NCI-H1436 treated with DMSO at 0.1 percent for 48 hours (cell line): ENCODE measurements around the gene YWHAE.
"Not testable (repeated sequence)": the region's sequence is repeated elsewhere in the genome, so short reads cannot be mapped to it uniquely, and the experiment has no call there.

Experiments
- DNase-seq: peaks from one replicate; lab custom pipeline; 2025; lab: John Stamatoyannopoulos, UW

Gene YWHAE

GRCh38 chr17:1399679-1400512, at the start of gene YWHAE:
Gene YWHAE (minus strand): TSS chr17:1400222. CDS start chr17:1400110, 112 bp downstream.
- peak; percentile 79 for DNase-seq

DNA sequence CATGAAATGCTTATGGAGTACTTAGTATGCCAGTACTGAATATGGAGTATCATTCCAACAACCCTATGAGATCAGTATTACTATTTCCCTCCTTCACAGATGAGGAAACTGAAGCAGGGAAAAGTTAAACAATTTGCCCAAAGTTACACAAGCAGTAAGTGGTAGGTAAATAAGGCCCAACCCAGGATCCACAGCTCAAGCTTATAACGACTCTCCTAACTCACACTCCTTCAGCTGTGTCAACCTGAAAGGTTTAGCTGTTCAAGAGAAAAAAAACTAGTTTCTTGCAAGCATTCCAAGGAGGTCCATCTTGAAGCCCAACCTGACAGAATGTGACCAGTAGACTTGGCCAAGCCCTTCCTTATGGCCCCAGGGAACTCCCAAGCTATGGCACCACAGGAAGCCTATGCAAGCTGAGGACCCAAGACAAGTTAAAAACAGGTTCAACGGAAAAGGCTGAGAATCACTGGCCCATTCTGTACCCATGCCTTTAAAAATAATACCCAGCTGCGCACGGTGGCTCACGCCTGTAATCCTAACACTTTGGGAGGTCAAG, 49.5 kb upstream of the YWHAE start:
- DNase-seq, result no peak

GRCh38 chr17:1447052-1447451, 47.0 kb upstream of the YWHAE start:
- no peak for DNase-seq

DNA sequence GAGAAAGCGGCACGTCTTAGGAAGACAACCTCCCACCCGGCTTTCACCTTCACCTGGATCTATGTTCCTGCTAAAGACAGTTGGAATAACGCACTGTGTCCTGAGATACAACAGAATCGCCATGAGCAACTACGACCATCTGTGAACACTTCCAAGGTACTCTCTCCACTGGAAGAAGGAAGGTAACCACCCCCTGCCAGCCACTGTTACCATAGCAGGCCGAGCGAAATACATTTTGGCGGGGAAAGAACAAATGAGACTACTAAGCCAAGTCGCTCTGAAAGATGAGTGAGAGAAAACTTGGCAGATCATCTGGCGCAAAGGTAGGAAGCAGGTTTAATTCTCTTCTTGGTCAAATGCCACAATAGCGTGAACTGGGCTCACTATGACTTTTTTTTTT, 46.2 kb upstream of the YWHAE start:
- no peak for DNase-seq

DNA sequence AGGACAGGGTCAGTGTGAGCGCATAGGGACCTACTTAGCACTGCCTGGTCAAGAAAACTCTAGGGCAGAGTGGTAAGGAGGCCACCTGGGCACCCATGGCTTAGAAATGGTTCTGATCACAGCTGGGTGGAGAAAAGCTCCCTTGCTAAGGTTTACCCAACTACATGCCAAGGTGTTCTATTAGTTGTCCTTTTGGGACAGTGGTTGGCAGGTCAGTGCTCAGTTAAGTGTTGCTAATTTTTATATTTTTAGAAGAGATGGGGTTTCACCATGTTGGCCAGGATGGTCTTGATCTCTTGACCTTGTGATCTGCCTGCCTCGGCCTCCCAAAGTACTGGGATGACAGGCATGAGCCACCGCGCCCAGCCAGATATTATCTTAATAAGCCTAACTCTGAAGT, 45.7 kb upstream of the YWHAE start:
- not testable (repeated sequence) for DNase-seq

GRCh38 chr17:1442721-1443120, 42.7 kb upstream of the YWHAE start:
- not testable (repeated sequence) for DNase-seq

- no peak for DNase-seq
These were observed 42.2 kb upstream of the YWHAE start for GRCh38 chr17:1442187-1442586.

DNA sequence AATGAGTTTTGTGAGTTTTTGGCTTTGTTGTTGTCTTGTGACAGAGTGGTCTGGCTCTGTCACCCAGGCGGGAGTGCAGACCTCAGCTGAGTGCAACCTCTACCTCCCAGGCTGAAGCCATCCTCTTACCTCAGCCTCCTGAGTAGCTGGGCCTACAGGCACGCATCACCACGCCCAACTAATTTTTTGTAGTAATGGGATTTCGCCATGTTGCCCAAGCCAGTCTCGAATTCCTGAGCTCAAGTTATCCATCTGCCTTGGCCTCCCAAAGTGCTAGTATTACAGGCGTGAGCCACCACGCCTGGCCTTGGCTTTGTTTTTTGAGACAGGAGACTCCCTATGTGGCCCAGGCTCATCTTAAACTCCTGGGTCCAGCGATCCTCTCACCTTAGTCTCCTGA, 40.9 kb upstream of the YWHAE start:
- no peak for DNase-seq

DNA sequence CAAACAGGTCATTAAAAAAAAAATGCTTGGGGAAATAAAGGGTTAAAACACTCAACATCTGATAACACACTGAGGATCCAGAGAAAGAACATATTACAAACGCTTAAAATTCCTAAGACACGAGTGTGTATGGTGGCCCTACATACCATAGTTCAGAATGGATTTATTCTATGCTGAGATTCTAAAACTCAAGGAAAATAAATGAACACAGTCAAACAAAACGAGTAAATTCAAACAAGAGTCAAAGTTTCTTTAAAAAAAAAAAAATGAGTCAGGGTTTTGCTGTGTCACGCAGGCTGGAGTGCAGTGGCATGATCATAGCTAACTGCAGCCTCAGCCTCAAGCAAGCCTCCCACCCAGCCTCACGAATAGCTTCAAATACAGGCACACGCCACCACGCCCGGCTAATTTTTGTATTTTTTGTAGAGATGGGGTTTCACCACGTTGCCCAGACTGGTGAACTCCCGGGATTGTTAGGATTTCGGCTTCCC, 38.6 kb upstream of the YWHAE start:
- DNase-seq, result no peak

DNA sequence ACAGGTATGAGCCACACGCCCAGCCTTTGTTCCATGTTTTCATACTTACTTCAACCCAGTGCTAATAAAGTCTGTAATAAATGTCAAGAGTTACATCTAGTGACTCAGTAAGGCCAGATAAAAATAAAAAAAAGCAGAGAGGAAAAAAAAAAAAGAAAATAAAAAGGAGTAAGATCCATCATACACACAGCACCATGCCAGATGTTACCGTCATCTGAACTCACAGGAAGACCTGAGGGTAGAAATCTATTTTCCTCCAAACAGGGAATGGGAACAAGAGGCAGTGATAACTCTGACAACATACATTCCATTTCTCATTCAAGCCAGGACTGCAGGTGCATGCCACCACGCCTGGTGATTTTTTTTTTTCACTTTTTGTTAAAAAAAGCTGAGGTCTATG, 35.3 kb upstream of the YWHAE start:
- DNase-seq, result no peak

DNA sequence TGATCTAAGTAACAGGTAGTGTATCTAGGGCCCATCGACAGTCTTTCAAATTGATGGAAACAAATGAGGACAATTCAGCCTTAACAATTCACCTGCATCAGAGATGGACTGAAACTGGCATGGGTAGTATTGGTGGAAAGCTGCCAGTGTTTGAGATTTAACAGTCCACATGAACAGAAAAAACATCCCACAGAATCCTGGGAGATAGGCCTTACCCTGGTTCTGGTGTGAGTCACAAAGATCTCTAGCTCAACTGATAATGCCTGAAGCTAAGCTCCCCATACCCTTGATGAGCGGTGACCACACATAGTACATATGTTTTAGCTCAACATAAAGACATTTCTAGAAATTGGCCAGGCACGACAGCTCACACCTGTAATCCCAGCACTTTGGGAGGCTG, 34.1 kb upstream of the YWHAE start:
- no peak for DNase-seq

DNA sequence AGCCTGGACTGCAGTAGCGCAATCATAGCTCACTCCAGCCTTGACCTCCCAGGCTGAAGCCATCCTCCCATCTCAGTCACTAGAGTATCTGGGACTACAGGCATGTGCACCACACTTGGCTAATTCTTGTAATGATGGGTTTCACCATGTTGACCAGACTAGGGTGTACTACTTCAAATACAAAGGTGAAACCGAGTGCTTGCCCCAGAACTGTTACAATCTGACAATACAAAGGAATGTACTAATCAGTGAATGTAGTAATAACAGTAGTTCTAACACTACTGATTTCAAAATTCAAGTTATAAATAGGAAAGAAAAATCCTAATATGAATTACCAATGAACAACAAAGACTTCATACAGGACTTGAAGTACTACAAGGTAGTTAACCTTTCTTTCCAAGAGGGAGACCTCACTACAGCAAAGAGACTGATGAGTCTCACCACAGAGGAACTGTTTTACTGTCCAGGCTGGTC, 31.6 kb upstream of the YWHAE start:
- DNase-seq, result no peak

DNA sequence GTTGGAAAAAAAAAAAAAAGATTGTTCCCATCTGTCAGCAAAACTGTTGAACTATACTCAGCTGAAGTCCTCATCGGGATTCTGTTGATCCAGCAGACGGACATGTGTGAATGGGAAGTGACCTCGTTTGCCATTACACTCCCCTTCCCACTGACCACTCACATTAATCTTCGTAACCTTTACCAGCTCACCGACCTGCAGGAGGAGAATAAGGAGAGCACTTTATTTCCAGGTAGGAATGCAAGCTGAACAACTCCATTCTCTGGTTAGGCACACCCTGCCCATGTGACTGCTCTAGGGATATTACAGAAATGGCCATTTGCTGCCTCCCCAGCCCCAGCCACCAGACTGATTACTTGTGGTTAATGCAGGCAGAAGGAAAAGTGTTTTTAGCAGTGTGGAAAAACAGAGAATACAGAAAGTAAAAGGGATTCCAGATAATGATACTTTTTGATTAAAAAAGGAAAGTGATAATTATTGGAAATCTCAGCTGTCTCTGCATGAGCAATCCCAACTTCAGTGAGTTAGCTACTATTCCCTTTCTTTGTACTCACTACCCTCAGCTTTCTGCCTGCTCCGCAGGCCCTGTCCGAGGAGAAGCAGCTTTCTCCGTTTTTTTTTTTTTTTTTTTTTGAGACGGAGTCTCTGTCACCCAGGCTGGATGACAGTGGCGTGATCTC, 23.6 kb upstream of the YWHAE start:
- DNase-seq, result no peak

DNA sequence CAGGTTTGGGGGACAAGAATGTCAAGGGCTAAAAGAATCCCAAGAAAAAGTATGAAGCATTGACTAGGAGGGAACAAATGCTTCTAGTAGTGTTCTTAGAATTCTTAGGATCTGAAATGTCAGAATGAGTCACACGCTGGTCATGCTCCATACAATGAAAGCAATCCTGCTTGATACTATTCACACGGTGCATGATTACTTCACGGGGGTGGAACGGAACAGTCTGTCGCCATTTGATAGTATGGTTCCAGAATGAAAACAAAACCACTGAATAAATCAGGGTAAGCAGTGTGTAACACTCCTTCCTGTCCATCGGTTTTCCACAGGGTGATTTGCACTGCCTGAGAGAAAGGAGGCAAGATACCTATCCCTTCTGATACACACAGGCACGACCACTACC, 22.9 kb upstream of the YWHAE start:
- DNase-seq, result no peak

- DNase-seq, result no peak
These were observed 21.4 kb upstream of the YWHAE start for GRCh38 chr17:1421470-1421869.

- DNase-seq, result no peak
These were observed 21.0 kb upstream of the YWHAE start for GRCh38 chr17:1420981-1421380.

DNA sequence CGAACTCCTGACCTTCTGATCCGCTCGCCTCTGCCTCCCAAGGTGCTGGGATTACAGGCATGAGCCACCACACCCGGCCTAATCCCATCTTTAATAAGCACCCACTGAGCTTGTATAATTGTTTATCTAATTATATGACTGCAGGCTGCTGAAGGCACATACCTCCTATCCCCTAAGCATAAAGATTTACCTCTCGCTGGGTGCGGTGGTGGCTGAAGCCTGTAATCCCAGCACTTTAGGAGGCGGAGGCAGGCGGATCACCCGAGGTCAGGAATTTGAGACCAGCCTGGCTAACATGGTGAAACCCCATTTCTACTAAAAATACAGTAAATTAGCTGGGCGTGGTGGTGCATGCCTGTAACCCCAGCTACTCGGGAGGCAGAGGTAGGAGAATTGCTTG, 20.1 kb upstream of the YWHAE start:
- DNase-seq, result no peak

GRCh38 chr17:1418476-1418875, 18.5 kb upstream of the YWHAE start:
- not testable (repeated sequence) for DNase-seq

DNA sequence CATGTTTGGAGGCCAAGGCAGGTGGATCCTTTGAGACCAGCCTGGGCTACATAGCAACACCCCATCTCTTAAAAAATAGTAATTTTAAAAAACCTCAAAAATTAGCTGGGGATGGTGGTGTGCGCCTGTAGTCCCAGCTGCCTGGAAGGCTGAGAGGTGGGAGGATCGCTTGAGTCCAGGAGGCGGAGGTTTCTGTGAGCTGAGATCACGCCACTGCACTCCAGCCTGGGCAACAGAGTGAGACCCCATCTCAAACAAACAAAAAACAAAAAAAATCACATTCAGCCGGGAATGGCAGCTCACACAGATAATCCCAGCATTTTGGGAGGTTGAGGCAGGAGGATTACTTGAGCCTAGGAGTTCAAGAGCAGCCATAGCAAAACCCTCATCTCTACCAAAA, 16.4 kb upstream of the YWHAE start:
- no peak for DNase-seq

GRCh38 chr17:1414634-1415033, 14.6 kb upstream of the YWHAE start:
- DNase-seq, result no peak

DNA sequence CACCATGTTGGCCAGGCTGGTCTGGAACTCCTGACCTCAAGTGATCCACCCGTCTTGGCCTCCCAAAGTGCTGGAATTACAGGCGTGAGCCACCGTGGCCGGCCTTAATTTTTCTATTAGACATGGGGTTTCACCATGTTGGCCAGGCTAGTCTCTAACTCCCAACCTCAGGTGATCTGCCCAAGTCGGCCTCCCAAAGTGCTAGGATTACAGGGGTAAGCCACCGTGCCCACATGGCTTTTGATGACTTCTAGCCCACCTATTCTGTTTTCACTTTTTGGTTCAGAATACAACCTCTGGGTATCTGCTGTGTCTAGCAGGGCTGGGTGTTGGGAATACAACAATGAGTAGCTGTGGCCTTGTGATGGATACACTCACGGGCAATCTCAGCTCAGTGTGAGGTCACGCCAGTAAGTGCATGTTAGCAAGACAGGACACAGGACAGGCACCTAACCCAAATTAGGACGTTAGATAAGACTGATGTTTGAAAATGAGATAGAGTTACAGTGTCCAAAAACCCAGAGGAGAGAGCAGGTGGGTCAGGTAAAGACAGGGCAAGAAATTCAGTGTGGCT, 14.1 kb upstream of the YWHAE start:
- no peak for DNase-seq

- no peak for DNase-seq
These were observed 13.3 kb upstream of the YWHAE start for GRCh38 chr17:1413281-1413791.
